Loucy (cell line): Measurements from ENCODE around the gene GINS1.

Experiments used
- H2AFZ ChIP-seq: fragments of 200-600 bp; sonication (generic); 2 replicates; pipeline ENCODE4 v1.6.0; 2016; ENCODE audit warnings: antibody characterized with exemption, mild to moderate bottlenecking, low read length, moderate library complexity
- H3F3A ChIP-seq: fragments of 200-600 bp; 2 replicates; pipeline ENCODE4 v1.6.0; 2016; ENCODE audit warnings: antibody characterized with exemption, low read depth, mild to moderate bottlenecking
- H3K27me3 ChIP-seq: fragments of 200-600 bp; sonication (generic); 2 replicates; pipeline ENCODE4 v1.6.1; 2014; ENCODE audit warnings: low read length, mild to moderate bottlenecking; ENCODE audit not compliant: insufficient read depth, poor library complexity, severe bottlenecking
- H3K36me3 ChIP-seq: fragments of 200-600 bp; sonication (generic); 2 replicates; pipeline ENCODE4 v1.6.1; 2016; ENCODE audit warnings: low read length; ENCODE audit not compliant: insufficient read depth
- H3K4me1 ChIP-seq: fragments of 200-600 bp; sonication (generic); 2 replicates; pipeline ENCODE4 v1.5.1; 2014; ENCODE audit warnings: low read length, mild to moderate bottlenecking; ENCODE audit not compliant: insufficient read depth, poor library complexity, severe bottlenecking
- H3K4me2 ChIP-seq: fragments of 200-600 bp; sonication (generic); 2 replicates; pipeline ENCODE4 v1.6.0; 2014; ENCODE audit warnings: antibody characterized with exemption, low read length, low read depth, mild to moderate bottlenecking; ENCODE audit not compliant: poor library complexity, severe bottlenecking
- H3K4me3 ChIP-seq: fragments of 200-600 bp; sonication (generic); 2 replicates; pipeline ENCODE4 v1.5.1; 2014; ENCODE audit warnings: low read length, mild to moderate bottlenecking, mixed read lengths; ENCODE audit not compliant: poor library complexity, severe bottlenecking
- H3K79me2 ChIP-seq: fragments of 200-600 bp; sonication (generic); 2 replicates; pipeline ENCODE4 v1.6.1; 2014; ENCODE audit warnings: low read length; ENCODE audit not compliant: insufficient read depth
- H3K9ac ChIP-seq: fragments of 200-600 bp; sonication (generic); 2 replicates; pipeline ENCODE4 v1.6.0; 2014; ENCODE audit warnings: mild to moderate bottlenecking, low read depth, low read length, moderate library complexity; ENCODE audit not compliant: poor library complexity, severe bottlenecking
- H3K9me2 ChIP-seq: fragments of 200-600 bp; sonication (generic); replicated peaks from 2 replicates; pipeline ENCODE4 v1.6.1; 2016; ENCODE audit warnings: low read depth, low read length, mixed read lengths
- H3K9me3 ChIP-seq: fragments of 200-600 bp; sonication (generic); 2 replicates; pipeline ENCODE4 v1.6.1; 2014; ENCODE audit warnings: mild to moderate bottlenecking, antibody characterized with exemption, low read length, low read depth; ENCODE audit not compliant: insufficient read depth
- H4K20me1 ChIP-seq: fragments of 200-600 bp; sonication (generic); 2 replicates; pipeline ENCODE4 v1.6.0; 2014; ENCODE audit warnings: antibody characterized with exemption, low read length, mild to moderate bottlenecking; ENCODE audit not compliant: insufficient read depth, poor library complexity, severe bottlenecking
- EZH2phosphoT487 ChIP-seq: fragments of 200-600 bp; IDR thresholded peaks from 2 replicates; pipeline ENCODE4 v1.6.1; 2018; ENCODE audit warnings: antibody characterized with exemption, mild to moderate bottlenecking, moderate library complexity, borderline replicate concordance
- TF ChIP-seq, protein P1 (sequence below): fragments of 200-600 bp; sonication (generic); conservative IDR thresholded peaks from 2 replicates; pipeline ENCODE4 v1.5.1; 2014; ENCODE audit warnings: mild to moderate bottlenecking, antibody characterized with exemption, low read length

The GINS1 gene

GRCh38 chr20:25421102-25421501, 13.6 kb downstream of the GINS1 start:
- Histone ChIP-seq H2AFZ (no peak overlapping the region), H3K9ac (no peak overlapping the region), H3K27me3 (no peaks in the 10 kb centered on the region), H3F3A (no peaks in the 10 kb centered on the region), H3K4me3 (no peak overlapping the region), H3K79me2 (no peaks in the 10 kb centered on the region), H3K9me2 (no peaks in the 10 kb centered on the region), H3K9me3 (no peaks in the 10 kb centered on the region), H3K36me3 (peaks cover 18% of the 10 kb centered on the region; the same call in 1 of the 2 replicates), H3K4me2 (no peak overlapping the region), H3K4me1 (no peaks in the 10 kb centered on the region), H4K20me1 (no peaks in the 10 kb centered on the region)
- TF ChIP-seq, protein P1, sequence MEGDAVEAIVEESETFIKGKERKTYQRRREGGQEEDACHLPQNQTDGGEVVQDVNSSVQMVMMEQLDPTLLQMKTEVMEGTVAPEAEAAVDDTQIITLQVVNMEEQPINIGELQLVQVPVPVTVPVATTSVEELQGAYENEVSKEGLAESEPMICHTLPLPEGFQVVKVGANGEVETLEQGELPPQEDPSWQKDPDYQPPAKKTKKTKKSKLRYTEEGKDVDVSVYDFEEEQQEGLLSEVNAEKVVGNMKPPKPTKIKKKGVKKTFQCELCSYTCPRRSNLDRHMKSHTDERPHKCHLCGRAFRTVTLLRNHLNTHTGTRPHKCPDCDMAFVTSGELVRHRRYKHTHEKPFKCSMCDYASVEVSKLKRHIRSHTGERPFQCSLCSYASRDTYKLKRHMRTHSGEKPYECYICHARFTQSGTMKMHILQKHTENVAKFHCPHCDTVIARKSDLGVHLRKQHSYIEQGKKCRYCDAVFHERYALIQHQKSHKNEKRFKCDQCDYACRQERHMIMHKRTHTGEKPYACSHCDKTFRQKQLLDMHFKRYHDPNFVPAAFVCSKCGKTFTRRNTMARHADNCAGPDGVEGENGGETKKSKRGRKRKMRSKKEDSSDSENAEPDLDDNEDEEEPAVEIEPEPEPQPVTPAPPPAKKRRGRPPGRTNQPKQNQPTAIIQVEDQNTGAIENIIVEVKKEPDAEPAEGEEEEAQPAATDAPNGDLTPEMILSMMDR = no peak
- no peak for TF ChIP-seq EZH2phosphoT487

DNA sequence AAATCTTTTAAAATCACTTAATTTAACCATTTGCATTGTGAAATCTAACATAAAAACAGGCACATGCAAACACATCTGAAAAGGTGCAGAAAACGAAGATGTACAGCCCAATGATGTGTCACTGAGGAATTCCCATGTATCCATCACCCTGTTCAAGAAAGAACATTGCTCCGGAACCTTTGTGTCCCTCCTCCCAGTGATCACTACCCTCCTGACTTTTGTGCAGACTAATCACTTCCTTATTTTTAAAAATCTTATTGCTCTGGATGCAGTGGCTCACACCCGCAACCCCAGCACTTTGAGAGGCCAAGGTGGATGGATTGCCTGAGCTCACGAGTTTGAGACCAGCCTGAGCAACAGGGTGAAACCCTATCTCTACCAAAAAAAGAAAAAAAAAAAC, 14.6 kb downstream of the GINS1 start:
- H3K27me3 ChIP-seq = no peaks in the 10 kb centered on the region
- H3F3A ChIP-seq = no peaks in the 10 kb centered on the region
- H3K4me3 ChIP-seq = no peak overlapping the region
- peaks cover 25% of the 10 kb centered on the region; the same call in 1 of the 2 replicates for H3K36me3 ChIP-seq
- H3K9ac ChIP-seq = no peak overlapping the region
- no peaks in the 10 kb centered on the region for H3K9me3 ChIP-seq
- no peaks in the 10 kb centered on the region for H3K4me1 ChIP-seq
- no peak for TF ChIP-seq EZH2phosphoT487
- TF ChIP-seq, protein P1 = no peak
- H4K20me1 ChIP-seq = no peaks in the 10 kb centered on the region
- no peak overlapping the region for H3K4me2 ChIP-seq
- no peaks in the 10 kb centered on the region for H3K9me2 ChIP-seq
- H3K79me2 ChIP-seq = no peaks in the 10 kb centered on the region
- H2AFZ ChIP-seq = no peak overlapping the region

GRCh38 chr20:25424536-25424935, 17.1 kb downstream of the GINS1 start:
- H3K9me3 ChIP-seq = no peaks in the 10 kb centered on the region
- TF ChIP-seq, protein P1 = no peak
- TF ChIP-seq EZH2phosphoT487 = no peak
- H3K4me2 ChIP-seq = no peak overlapping the region
- H4K20me1 ChIP-seq = no peaks in the 10 kb centered on the region
- H3K36me3 ChIP-seq = peaks cover 21% of the 10 kb centered on the region
- H2AFZ ChIP-seq = no peak overlapping the region
- H3F3A ChIP-seq = no peaks in the 10 kb centered on the region
- no peaks in the 10 kb centered on the region for H3K79me2 ChIP-seq
- H3K4me1 ChIP-seq = no peaks in the 10 kb centered on the region
- H3K9me2 ChIP-seq = no peaks in the 10 kb centered on the region
- no peak overlapping the region for H3K4me3 ChIP-seq
- H3K9ac ChIP-seq = no peak overlapping the region
- no peaks in the 10 kb centered on the region for H3K27me3 ChIP-seq
